Kidney capillary endothelial cell (primary cell): ENCODE data around the gene SH3PXD2B.
A peak's percentile ranks its signal among the peaks of the same experiment; 100 is the strongest.
"Not testable (repeated sequence)": the region's sequence is repeated elsewhere in the genome, so short reads cannot be mapped to it uniquely, and the experiment has no call there.

Experiments used
- DNase-seq: peaks from one replicate; pipeline ENCODE4 v3.0.0-alpha.2; 2018; ENCODE audit warnings: low spot score

The SH3PXD2B gene

DNA sequence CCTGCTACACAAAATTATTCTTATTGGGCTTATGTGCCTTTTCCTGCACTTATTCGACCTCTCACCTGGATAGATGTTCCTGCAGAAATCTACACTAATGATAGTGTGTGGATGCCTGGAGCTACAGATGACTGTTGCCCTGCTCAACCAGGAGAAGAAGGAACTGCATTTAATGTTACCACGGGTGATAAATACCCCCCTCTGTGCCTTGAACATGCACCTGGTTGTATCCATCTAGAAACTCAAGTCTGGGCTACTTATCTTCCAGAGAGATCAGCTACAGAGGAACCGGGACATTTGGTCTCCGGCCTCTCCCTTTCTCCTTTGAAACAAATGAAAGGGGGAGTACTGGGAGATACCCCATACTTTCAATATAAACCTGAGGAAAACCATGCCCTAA lies 54.5 kb downstream of the SH3PXD2B start:
- no peak for DNase-seq

DNA sequence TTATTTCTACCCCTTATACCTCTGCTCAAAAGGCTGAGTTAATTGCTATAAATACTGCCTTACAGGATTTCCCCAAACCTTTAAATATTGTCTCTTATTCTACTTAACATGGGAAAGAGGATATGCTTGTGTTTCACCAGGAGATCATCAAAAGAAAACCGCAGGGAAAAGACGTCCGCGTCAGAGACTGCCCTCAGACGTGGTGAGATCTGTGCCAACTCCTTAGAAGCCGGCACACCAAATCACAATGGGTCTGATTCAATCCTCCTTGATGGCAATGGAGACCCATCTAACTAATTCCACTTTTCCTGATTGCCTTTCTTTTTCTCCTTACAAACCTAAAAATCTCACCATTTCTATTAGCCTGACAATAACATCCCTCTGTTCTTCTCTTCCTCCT lies 55.0 kb downstream of the SH3PXD2B start:
- DNase-seq: no peak

GRCh38 chr5:172398645-172399044 lies 55.7 kb downstream of the SH3PXD2B start:
- not testable (repeated sequence) for DNase-seq

DNA sequence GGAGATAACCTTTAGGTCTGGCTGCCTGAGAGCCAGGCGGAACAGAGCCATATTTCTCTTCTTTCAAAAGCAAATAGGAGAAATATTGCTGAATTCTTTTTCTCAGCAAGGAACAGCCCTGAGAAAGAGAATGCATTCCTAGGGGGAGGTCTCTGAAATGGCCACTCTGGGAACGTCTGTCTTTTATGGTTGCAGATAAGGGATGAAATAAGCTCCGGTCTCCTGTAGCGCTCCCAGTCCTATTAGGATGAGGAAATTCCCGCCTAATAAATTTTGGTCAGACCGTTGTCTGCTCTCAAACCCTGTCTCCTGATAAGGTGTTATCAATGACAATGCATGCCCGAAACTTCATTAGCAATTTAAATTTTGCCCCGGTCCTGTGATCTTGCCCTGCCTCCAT lies 57.3 kb downstream of the SH3PXD2B start:
- not testable (repeated sequence) for DNase-seq

DNA sequence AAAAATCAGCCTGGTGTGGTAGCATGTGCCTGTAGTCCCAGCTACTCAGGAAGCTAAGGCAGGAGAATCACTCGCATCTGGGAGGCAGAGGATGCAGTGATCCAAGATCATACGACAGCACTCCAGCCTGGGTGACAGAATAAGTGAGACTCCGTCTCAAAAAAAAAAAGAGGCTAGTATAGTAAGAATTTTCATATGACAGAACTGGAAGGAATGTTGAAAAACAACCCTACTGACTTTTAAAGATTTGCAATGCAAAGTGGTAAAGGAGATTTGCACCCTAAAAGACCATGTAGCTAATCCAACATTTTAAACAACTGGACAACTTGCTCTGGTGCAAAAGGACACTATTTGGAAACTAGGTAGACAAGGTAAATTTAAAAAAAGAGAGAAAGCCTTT lies 58.1 kb downstream of the SH3PXD2B start:
- DNase-seq: no peak

- DNase-seq: no peak
Observed at GRCh38 chr5:172395483-172395882, 58.8 kb downstream of the SH3PXD2B start.

GRCh38 chr5:172389578-172390112 lies 64.7 kb downstream of the SH3PXD2B start:
- no peak for DNase-seq

GRCh38 chr5:172388246-172388733 lies 66.0 kb downstream of the SH3PXD2B start:
- DNase-seq: no peak

DNA sequence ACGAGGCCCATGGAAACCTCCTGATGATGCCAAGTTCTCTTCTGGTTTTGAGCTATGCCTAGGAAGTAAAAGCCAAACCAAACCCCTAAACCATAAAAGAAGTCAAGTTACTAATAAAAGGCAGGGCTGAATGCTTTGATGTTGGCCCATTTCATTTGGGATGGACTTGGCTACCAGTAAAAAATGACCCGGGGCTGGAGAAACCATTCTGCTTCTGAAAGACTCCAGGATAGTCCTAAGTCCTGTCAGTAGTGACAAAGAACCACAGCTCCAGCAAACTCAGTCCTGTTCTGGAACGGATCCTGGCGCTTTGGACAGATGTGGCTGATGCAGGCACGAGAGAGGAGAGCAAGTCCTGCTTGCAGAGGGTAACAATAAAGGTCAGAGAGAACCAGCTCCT lies 68.6 kb downstream of the SH3PXD2B start:
- no peak for DNase-seq

DNA sequence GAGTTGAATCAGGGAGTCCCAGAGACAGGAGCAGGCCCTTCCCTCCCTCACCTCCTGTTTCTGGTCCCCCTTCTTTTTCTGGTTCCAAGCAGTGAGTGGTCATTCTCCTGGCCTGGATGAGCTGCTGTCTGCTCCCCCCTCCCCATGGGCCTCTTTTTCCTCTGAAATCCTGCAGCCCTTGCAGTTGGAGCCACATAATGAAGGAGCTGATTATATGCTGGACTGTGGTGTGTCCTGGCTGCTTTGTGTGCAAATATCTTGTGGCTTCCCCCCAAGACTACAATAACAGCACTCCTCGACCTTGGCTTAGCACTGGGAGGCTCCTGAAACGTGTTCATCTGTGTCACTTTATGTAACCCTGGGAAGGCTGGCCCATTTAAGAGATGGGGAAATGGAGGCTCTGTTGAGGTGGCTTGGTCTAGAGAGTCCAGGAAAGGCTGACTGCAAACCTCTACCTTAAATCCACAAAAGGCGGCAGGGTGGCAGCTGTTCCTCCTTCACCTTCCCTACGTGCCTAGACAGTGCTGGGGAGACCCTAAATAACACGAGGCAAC lies 69.2 kb downstream of the SH3PXD2B start:
- no peak for DNase-seq

DNA sequence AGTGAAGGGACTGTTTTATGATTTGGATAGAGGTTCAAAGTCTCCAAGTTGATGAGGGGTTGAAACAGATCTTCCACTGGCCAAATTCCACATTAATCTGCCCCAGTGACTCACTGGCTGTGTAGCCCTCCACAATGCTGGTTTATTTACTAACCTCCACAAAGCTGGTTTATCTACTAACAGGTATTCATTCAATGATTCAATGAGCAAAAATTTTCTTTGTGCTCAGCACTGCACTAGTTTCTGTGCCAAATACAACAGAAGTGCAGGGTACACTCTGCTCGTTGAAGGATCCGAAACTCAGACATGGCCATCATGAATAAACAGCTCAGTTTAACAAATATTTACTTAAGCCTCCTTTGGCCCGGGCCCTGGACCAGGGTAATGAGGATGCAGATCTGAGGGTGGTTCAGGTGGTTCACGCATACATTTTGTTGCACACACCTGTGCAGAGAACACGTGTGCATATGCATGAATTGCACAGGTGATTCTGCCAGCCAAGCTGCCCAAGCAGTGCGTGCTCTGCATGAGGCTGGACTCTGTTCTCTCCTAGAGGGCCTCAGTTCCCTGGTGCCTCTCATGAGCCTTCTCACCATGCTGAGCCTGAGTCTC lies 71.0 kb downstream of the SH3PXD2B start:
- no peak for DNase-seq

DNA sequence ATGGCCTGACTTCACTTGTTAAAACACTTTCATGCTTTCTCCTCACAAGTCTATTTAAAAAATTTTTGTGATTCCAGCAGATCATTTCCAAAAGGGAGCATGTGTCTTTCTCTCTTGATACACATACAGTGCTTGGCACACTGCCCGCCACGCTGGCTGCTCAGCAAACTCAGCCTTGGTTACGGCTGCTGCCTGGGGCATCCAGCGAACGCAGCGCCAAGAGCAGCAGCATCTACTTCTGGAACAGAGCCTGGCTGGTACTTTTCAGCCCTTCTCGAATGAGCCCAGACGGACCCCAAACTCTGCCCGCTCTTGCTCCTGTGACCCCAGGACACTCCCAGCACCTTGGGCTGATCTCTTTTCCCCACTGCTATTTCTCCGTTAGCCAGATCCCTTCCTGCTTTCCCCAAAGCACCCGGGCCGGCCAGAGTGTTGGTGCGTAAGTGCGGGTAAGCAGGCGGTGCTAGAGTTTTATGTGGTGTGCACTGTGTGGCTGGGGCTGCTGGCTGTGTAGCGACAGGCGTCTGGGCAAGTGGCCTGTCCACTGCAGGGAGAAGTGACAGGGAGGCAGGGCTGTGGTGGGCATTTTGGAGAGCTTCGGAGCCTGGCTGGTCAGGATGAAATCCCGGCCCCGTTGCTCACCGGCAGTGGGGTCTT lies 73.2 kb downstream of the SH3PXD2B start:
- DNase-seq: no peak

- no peak for DNase-seq
Observed at GRCh38 chr5:172380301-172380986, 73.9 kb downstream of the SH3PXD2B start.

- no peak for DNase-seq
Observed at GRCh38 chr5:172379481-172379880, 74.8 kb downstream of the SH3PXD2B start.

GRCh38 chr5:172377856-172378255 lies 76.5 kb downstream of the SH3PXD2B start:
- no peak for DNase-seq

DNA sequence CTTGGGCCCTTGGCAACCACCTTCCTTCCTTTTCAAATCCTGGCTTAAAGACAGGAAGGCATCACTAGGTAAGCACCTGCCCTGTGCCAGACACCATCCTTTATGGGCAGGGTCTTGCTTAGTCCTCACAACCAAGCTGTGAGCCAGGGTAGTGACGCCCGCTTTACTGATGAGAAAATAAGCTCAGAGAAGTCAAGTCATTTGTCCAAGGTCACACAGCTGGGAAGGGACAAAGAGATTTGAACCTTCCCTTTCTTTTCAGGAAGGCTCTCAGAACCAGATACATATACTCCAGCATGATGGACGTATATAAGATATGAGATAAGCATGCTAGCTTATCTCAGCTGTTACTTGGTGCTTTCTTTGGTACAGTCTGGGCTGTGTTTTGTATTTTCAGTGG lies 76.9 kb downstream of the SH3PXD2B start:
- DNase-seq: no peak

DNA sequence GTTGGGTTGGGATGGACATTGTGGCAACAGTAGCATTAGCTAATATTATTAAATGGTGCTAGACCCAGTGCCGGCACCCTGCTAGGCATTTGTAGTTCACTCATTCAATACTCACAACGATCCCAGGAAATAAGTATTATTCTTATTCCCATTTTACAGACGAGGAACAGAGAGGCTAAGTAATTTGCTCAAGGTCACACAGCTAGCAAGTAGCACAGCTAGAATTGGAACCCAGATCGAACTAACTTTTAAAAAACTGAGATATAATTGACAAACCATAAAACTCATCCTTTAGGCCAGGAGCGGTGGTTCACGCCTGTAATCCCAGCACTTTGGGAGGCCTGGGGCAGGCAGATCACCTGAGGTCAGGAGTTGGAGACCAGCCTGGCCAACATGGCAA lies 79.5 kb downstream of the SH3PXD2B start:
- no peak for DNase-seq

- no peak for DNase-seq
Observed at GRCh38 chr5:172373680-172374079, 80.6 kb downstream of the SH3PXD2B start.

GRCh38 chr5:172371684-172372083 lies 82.6 kb downstream of the SH3PXD2B start:
- no peak for DNase-seq

DNA sequence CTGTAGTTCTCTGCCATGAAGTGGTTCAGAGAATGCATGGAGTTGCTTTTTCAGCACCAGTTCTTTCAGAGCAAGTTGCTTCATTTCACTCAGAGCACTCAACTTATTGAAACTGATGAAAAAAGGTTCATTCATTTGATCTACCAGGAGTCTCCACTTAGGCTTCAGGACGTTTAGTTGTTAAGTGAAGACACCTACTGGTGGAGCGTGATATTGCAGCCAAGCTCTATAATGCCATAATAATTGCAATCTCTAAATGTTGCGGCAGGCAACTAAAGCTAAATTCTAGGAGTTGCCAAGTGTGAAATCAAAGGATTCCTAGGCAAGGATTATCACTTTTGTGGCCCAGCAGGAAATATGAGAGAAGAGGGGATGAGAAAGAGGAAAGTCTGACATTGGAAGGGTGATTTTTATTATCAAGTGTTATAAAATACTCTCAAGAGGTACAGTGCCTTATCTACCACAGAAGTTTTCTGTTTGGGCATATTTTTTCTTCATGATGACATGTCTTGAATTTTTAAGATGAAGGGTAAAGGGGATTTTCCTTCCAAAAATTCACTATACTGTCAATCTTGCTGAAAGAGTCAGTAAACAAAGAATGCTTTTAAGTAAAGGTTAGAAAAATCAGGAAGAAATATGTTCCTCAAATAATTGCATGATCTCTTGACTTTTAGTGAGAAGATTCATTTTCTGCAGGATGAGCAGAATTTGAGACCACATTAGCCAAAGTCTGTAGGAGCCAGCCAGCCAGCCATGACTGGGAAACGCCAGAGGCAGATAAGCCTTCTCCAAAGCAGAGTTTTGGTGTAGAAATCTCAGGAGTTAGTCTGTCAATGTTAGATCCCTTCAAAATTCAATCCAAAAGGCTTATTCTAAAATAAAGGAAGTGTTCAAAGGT lies 83.4 kb downstream of the SH3PXD2B start:
- peak; percentile 43 for DNase-seq

DNA sequence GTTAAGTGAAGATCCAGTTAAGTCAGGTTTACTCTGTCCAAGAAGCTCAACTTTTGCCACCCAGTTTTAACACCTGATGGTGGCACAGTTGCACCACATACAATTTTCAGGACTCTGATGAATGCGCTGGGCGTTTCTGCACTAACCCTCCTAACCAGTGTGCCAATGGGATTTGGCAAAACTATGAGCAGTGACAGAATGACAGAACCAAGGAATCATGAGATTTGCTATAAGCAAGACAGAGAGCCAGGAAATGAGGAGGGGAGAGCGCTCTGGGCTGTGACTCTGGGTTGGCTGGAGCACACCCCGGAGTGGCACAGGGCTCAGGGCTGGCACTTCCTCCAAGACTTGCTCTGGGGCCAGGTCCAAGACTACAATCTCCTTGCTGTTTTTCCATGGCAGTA lies 84.1 kb downstream of the SH3PXD2B start:
- DNase-seq: no peak

GRCh38 chr5:172368699-172369098 lies 85.6 kb downstream of the SH3PXD2B start:
- DNase-seq: not testable (repeated sequence)
